ENCODE data around the gene FETUB. TPM values are rescaled to one million over a fixed set of nuclear protein-coding genes. Genes with fewer than 3 reads are reported as not detected.
A peak's percentile ranks its signal among the peaks of the same experiment; 100 is the strongest.
"Not testable (repeated sequence)": the region's sequence is repeated elsewhere in the genome, so short reads cannot be mapped to it uniquely, and the experiment has no call there.

The FETUB gene
- total RNA-seq, 4 donors from 2014 or later = not detected

DNA sequence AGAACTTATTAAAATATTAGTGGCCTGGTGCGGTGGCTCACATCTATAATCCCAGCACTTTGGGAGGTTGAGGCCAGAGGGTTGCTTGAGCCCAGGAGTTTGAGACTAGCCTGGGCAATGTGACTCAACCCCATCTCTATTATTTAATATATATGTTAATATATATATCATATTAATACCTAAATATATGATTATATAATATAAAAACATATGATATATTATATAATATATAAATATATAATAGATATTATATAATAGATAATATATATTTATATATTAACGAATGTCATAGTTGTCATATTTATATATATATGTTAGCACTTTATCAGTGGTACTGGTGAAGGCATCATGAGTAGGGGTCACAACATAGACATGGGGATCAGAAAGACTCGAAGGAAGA lies 30.9 kb downstream of the FETUB start:
- WGBS, 2 donors = 95 to 97% methylated on average over 3 of the region's 3 CpGs

DNA sequence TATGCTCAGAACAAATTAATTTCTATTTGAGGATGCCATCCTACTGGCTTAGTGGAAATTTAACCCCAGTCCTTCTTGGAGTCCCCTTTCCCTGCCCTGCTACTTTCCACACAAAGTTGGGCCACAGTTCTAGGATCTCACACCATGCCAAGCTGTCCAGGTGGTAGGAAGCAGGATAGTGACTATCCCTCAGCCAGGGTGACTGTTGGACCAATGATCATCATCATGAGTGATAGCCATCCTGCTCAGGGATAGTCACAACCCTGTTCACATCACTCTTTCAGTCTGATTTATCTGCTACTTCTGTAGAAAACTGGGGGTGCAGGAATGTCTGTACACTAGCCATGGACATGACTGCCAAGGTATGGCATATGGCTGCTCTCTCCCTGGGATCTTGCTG lies 38.4 kb downstream of the FETUB start:
- no peak overlapping the region for H3K4me3 ChIP-seq (replicated peaks in 1 of 3)
- H3K27ac ChIP-seq = no peak overlapping the region
- no peak for DNase-seq
- H3K36me3 ChIP-seq = no peaks in the 10 kb centered on the region
- no peaks in the 10 kb centered on the region for H3K27me3 ChIP-seq
- H3K9me3 ChIP-seq = no peaks in the 10 kb centered on the region
- TF ChIP-seq, protein P1, sequence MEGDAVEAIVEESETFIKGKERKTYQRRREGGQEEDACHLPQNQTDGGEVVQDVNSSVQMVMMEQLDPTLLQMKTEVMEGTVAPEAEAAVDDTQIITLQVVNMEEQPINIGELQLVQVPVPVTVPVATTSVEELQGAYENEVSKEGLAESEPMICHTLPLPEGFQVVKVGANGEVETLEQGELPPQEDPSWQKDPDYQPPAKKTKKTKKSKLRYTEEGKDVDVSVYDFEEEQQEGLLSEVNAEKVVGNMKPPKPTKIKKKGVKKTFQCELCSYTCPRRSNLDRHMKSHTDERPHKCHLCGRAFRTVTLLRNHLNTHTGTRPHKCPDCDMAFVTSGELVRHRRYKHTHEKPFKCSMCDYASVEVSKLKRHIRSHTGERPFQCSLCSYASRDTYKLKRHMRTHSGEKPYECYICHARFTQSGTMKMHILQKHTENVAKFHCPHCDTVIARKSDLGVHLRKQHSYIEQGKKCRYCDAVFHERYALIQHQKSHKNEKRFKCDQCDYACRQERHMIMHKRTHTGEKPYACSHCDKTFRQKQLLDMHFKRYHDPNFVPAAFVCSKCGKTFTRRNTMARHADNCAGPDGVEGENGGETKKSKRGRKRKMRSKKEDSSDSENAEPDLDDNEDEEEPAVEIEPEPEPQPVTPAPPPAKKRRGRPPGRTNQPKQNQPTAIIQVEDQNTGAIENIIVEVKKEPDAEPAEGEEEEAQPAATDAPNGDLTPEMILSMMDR (IDR thresholded peaks at IDR 0.05) = no peak
- TF ChIP-seq POLR2A (IDR thresholded peaks at IDR 0.05) = no peak
- intact Hi-C loops (cut with DNase I) = no loop called here
- H3K4me1 ChIP-seq = no peaks in the 10 kb centered on the region

More for the DNA sequence above, 30.9 kb downstream of the FETUB start:
- Histone ChIP-seq H3K9me3 (no peaks in the 10 kb centered on the region), H3K27ac (no peak overlapping the region), H3K36me3 (no peaks in the 10 kb centered on the region), H3K4me3 (replicated peaks in 1 of 3) (no peak overlapping the region), H3K27me3 (no peaks in the 10 kb centered on the region), H3K4me1 (no peaks in the 10 kb centered on the region)
- intact Hi-C loops (cut with DNase I) = no loop called here
- no peak for TF ChIP-seq POLR2A (IDR thresholded peaks at IDR 0.05)
- TF ChIP-seq, protein P1 (IDR thresholded peaks at IDR 0.05) = no peak
- DNase-seq = no peak

- Histone ChIP-seq H3K4me1 (no peaks in the 10 kb centered on the region), H3K27ac (no peak overlapping the region), H3K4me3 (replicated peaks in 1 of 3) (no peak overlapping the region), H3K9me3 (no peaks in the 10 kb centered on the region), H3K36me3 (no peaks in the 10 kb centered on the region), H3K27me3 (no peaks in the 10 kb centered on the region)
- intact Hi-C loops (cut with DNase I) = no loop called here
- peak; percentile 3 to 14 for DNase-seq
- WGBS, 2 donors = 29 to 35% methylated on average over 1 of the region's 1 CpG
- no peak for TF ChIP-seq POLR2A (IDR thresholded peaks at IDR 0.05)
- TF ChIP-seq, protein P1 (IDR thresholded peaks at IDR 0.05) = no peak
Observed at GRCh38 chr3:186679151-186679550, 39.0 kb downstream of the FETUB start.

- H3K4me1 ChIP-seq = no peaks in the 10 kb centered on the region
- DNase-seq = no peak
- no peak for TF ChIP-seq POLR2A (IDR thresholded peaks at IDR 0.05)
- intact Hi-C loops (cut with DNase I) = no loop called here
- H3K27me3 ChIP-seq = no peaks in the 10 kb centered on the region
- no peaks in the 10 kb centered on the region for H3K9me3 ChIP-seq
- H3K36me3 ChIP-seq = no peaks in the 10 kb centered on the region
- no peak overlapping the region for H3K4me3 ChIP-seq (replicated peaks in 1 of 3)
- WGBS, 2 donors = 43 to 90% methylated on average over 1 of the region's 1 CpG
- H3K27ac ChIP-seq = no peak overlapping the region
Observed at GRCh38 chr3:186680869-186681268, 40.7 kb downstream of the FETUB start.

DNA sequence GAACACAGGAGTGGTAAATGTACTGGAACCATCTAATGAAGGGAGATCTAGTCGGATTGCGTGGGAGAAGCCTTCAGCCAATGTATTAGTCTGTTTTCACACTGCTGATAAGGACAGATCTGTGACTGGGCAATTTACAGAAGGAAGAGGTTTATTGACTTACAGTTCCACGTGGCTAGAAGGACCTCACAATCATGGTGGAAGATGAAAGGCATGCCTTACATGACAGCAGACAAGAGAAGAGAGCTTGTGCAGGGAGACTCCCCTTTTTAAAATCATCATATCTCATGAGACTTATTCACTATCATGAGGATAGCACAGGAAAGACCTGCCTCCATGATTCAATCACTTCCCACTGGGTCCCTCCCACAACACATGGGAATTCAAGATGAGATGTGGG lies 42.6 kb downstream of the FETUB start:
- Histone ChIP-seq H3K4me3 (replicated peaks in 1 of 3) (no peak overlapping the region), H3K4me1 (no peaks in the 10 kb centered on the region), H3K27me3 (no peaks in the 10 kb centered on the region), H3K27ac (no peak overlapping the region), H3K9me3 (no peaks in the 10 kb centered on the region), H3K36me3 (no peaks in the 10 kb centered on the region)
- DNase-seq = no peak
- intact Hi-C loops (cut with DNase I) = no loop called here
- WGBS, 2 donors = 65 to 73% methylated on average over 3 of the region's 3 CpGs
- TF ChIP-seq, protein P1 (IDR thresholded peaks at IDR 0.05) = no peak
- TF ChIP-seq POLR2A (IDR thresholded peaks at IDR 0.05) = no peak

GRCh38 chr3:186683979-186684378 lies 43.8 kb downstream of the FETUB start:
- 80 to 81% methylated on average over 3 of the region's 3 CpGs for WGBS, 2 donors
- intact Hi-C loops (cut with DNase I) = no loop called here
- H3K9me3 ChIP-seq = no peaks in the 10 kb centered on the region

GRCh38 chr3:186686475-186686874 lies 46.3 kb downstream of the FETUB start:
- H3K4me3 ChIP-seq (replicated peaks in 1 of 3); H3K27me3 ChIP-seq; intact Hi-C loops (cut with DNase I); H3K9me3 ChIP-seq; DNase-seq; H3K36me3 ChIP-seq; H3K27ac ChIP-seq; H3K4me1 ChIP-seq: not testable (repeated sequence)
- WGBS, 2 donors = 89 to 92% methylated on average over 2 of the region's 2 CpGs

More at GRCh38 chr3:186683979-186684378, 43.8 kb downstream of the FETUB start:
- no peak for TF ChIP-seq POLR2A (IDR thresholded peaks at IDR 0.05)
- TF ChIP-seq, protein P1 (IDR thresholded peaks at IDR 0.05) = no peak
- no peak overlapping the region for H3K4me3 ChIP-seq (replicated peaks in 1 of 3)
- DNase-seq = no peak
- no peaks in the 10 kb centered on the region for H3K27me3 ChIP-seq
- no peaks in the 10 kb centered on the region for H3K4me1 ChIP-seq
- H3K27ac ChIP-seq = no peak overlapping the region
- H3K36me3 ChIP-seq = no peaks in the 10 kb centered on the region

Data from thyroid gland (tissue), 4 donors.